ENCODE measurements around the gene PRKAR1B. TPM values are rescaled to one million over a fixed set of nuclear protein-coding genes. Genes with fewer than 3 reads are reported as not detected.

PRKAR1B gene
- total RNA-seq, 2 donors from 2014 or later: 15.1 to 15.9 TPM

GRCh38 chr7:503575-504111 is 223.4 kb downstream of the PRKAR1B start:
- no peaks in the 10 kb centered on the region for H3K27me3 ChIP-seq
- no peak overlapping the region for H3K4me3 ChIP-seq
- TF ChIP-seq CTCF (IDR thresholded peaks at IDR 0.05): no peak
- H3K36me3 ChIP-seq: peaks cover 65% of the 10 kb centered on the region
- peaks cover 0 to 27% of the 10 kb centered on the region in 2 donors for H3K4me1 ChIP-seq
- H3K27ac ChIP-seq: peak overlapping the region; percentile 4 to 63
- DNase-seq (ENCODE audit: low spot score): no peak
- H3K9me3 ChIP-seq: no peaks in the 10 kb centered on the region

GRCh38 chr7:502296-502695 is 224.8 kb downstream of the PRKAR1B start:
- no peak overlapping the region for H3K4me3 ChIP-seq
- H3K27me3 ChIP-seq: no peaks in the 10 kb centered on the region
- H3K27ac ChIP-seq: no peak overlapping the region
- TF ChIP-seq CTCF (IDR thresholded peaks at IDR 0.05): no peak
- H3K9me3 ChIP-seq: no peaks in the 10 kb centered on the region
- H3K4me1 ChIP-seq: peaks cover 0 to 27% of the 10 kb centered on the region in 2 donors
- H3K36me3 ChIP-seq: peaks cover 62% of the 10 kb centered on the region
- no peak for DNase-seq (ENCODE audit: low spot score)

- H3K27me3 ChIP-seq: no peaks in the 10 kb centered on the region
- no peaks in the 10 kb centered on the region for H3K9me3 ChIP-seq
- peaks cover 0 to 27% of the 10 kb centered on the region in 2 donors for H3K4me1 ChIP-seq
- no peak overlapping the region for H3K4me3 ChIP-seq
- peaks cover 62% of the 10 kb centered on the region for H3K36me3 ChIP-seq
- no peak for DNase-seq (ENCODE audit: low spot score)
- no peak for TF ChIP-seq CTCF (IDR thresholded peaks at IDR 0.05)
- no peak overlapping the region for H3K27ac ChIP-seq
Measured at GRCh38 chr7:501526-501925, 225.6 kb downstream of the PRKAR1B start.

GRCh38 chr7:500521-501420 is 226.3 kb downstream of the PRKAR1B start:
- Histone ChIP-seq H3K27ac (no peak overlapping the region), H3K36me3 (peaks cover 61% of the 10 kb centered on the region), H3K4me1 (peaks cover 0 to 27% of the 10 kb centered on the region in 2 donors), H3K9me3 (no peaks in the 10 kb centered on the region), H3K27me3 (no peaks in the 10 kb centered on the region), H3K4me3 (no peak overlapping the region)
- no peak for TF ChIP-seq CTCF (IDR thresholded peaks at IDR 0.05)
- DNase-seq (ENCODE audit: low spot score): no peak

GRCh38 chr7:499853-500485 is 227.1 kb downstream of the PRKAR1B start:
- Histone ChIP-seq H3K27me3 (no peaks in the 10 kb centered on the region), H3K9me3 (no peaks in the 10 kb centered on the region), H3K27ac (no peak overlapping the region), H3K4me1 (peaks cover 0 to 19% of the 10 kb centered on the region in 2 donors), H3K36me3 (peaks cover 61% of the 10 kb centered on the region), H3K4me3 (no peak overlapping the region)
- DNase-seq (ENCODE audit: low spot score): no peak
- no peak for TF ChIP-seq CTCF (IDR thresholded peaks at IDR 0.05)

Other genes with a start within 250 kb of the PRKAR1B start
- gene PDGFA, start 207.4 kb downstream of the PRKAR1B start, total RNA-seq: 10 to 100 TPM; 31.8 to 34.2 TPM
- 10 to 100 TPM; 19.0 to 35.5 TPM for gene DNAAF5, start 582 bp downstream of the PRKAR1B start, total RNA-seq
- 10 to 100 TPM; 84.4 to 97.5 TPM for gene SUN1, start 105.2 kb upstream of the PRKAR1B start, total RNA-seq
- gene GET4, start 149.3 kb upstream of the PRKAR1B start, total RNA-seq: 10 to 100 TPM; 16.1 to 19.7 TPM
- gene ADAP1, start 227.4 kb upstream of the PRKAR1B start, total RNA-seq: 1 to 10 TPM; 4.2 to 7.7 TPM
- 1 to 10 TPM; 2.8 to 5.5 TPM for gene COX19, start 248.3 kb upstream of the PRKAR1B start, total RNA-seq